NCI-H187 treated with DMSO at 0.1 percent for 48 hours (cell line): ENCODE data around the gene CMTM1.
"Not testable (repeated sequence)": the region's sequence is repeated elsewhere in the genome, so short reads cannot be mapped to it uniquely, and the experiment has no call there.

Source experiments
- DNase-seq: peaks from one replicate; lab custom pipeline; 2025; lab: John Stamatoyannopoulos, UW

Gene CMTM1

GRCh38 chr16:66614161-66614802 is 48.0 kb downstream of the CMTM1 start:
- DNase-seq, result no peak

- no peak for DNase-seq
Observed at GRCh38 chr16:66616169-66616568, 49.9 kb downstream of the CMTM1 start.

GRCh38 chr16:66616592-66616991 is 50.4 kb downstream of the CMTM1 start:
- DNase-seq, result no peak

GRCh38 chr16:66617010-66617434 is 50.8 kb downstream of the CMTM1 start:
- no peak for DNase-seq

- no peak for DNase-seq
Observed at GRCh38 chr16:66617728-66618127, 51.5 kb downstream of the CMTM1 start.

- no peak for DNase-seq
Observed at GRCh38 chr16:66618588-66619375, 52.5 kb downstream of the CMTM1 start.

GRCh38 chr16:66619534-66620428 is 53.5 kb downstream of the CMTM1 start:
- DNase-seq, result no peak

GRCh38 chr16:66620429-66620795 is 54.2 kb downstream of the CMTM1 start:
- DNase-seq, result no peak

- DNase-seq, result no peak
Observed at GRCh38 chr16:66621973-66622372, 55.7 kb downstream of the CMTM1 start.

- DNase-seq, result no peak
Observed at GRCh38 chr16:66622863-66623262, 56.6 kb downstream of the CMTM1 start.

GRCh38 chr16:66623755-66624154 is 57.5 kb downstream of the CMTM1 start:
- no peak for DNase-seq

GRCh38 chr16:66627611-66628378 is 61.6 kb downstream of the CMTM1 start:
- not testable (repeated sequence) for DNase-seq
